ENCODE measurements around the gene BPI. TPM values are rescaled to one million over a fixed set of nuclear protein-coding genes. Genes with fewer than 3 reads are reported as not detected.

BPI gene
- total RNA-seq, 4 donors from 2014 or later = 0.26 TPM; not detected in 3

- Histone ChIP-seq H3K4me3 (no peak overlapping the region), H3K36me3 (no peaks in the 10 kb centered on the region), H3K4me1 (no peaks in the 10 kb centered on the region), H3K9me3 (no peaks in the 10 kb centered on the region), H3K27ac (no peak overlapping the region), H3K27me3 (peaks cover 0 to 49% (median 0%) of the 10 kb centered on the region in 4 donors)
- DNase-seq = no peak
- no peak for TF ChIP-seq POLR2A (IDR thresholded peaks at IDR 0.05)
- TF ChIP-seq, protein P1, sequence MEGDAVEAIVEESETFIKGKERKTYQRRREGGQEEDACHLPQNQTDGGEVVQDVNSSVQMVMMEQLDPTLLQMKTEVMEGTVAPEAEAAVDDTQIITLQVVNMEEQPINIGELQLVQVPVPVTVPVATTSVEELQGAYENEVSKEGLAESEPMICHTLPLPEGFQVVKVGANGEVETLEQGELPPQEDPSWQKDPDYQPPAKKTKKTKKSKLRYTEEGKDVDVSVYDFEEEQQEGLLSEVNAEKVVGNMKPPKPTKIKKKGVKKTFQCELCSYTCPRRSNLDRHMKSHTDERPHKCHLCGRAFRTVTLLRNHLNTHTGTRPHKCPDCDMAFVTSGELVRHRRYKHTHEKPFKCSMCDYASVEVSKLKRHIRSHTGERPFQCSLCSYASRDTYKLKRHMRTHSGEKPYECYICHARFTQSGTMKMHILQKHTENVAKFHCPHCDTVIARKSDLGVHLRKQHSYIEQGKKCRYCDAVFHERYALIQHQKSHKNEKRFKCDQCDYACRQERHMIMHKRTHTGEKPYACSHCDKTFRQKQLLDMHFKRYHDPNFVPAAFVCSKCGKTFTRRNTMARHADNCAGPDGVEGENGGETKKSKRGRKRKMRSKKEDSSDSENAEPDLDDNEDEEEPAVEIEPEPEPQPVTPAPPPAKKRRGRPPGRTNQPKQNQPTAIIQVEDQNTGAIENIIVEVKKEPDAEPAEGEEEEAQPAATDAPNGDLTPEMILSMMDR (IDR thresholded peaks at IDR 0.05) = no peak
- intact Hi-C loops (cut with DNase I) = no loop called here
Observed at GRCh38 chr20:38331245-38331644, 27.3 kb downstream of the BPI start.

- intact Hi-C loops (cut with DNase I) = no loop called here
- Histone ChIP-seq H3K27me3 (peaks cover 0 to 55% (median 0%) of the 10 kb centered on the region in 4 donors), H3K9me3 (no peaks in the 10 kb centered on the region), H3K36me3 (no peaks in the 10 kb centered on the region), H3K4me3 (no peak overlapping the region), H3K4me1 (no peaks in the 10 kb centered on the region), H3K27ac (no peak overlapping the region)
- TF ChIP-seq, protein P1 (IDR thresholded peaks at IDR 0.05) = no peak
- no peak for TF ChIP-seq POLR2A (IDR thresholded peaks at IDR 0.05)
- WGBS, 2 donors = 70 to 77% methylated on average over 8 of the region's 8 CpGs
- no peak for DNase-seq
Observed at GRCh38 chr20:38331814-38332213, 27.9 kb downstream of the BPI start.

- no peak overlapping the region for H3K27ac ChIP-seq
- no peaks in the 10 kb centered on the region for H3K4me1 ChIP-seq
- intact Hi-C loops (cut with DNase I) = no loop called here
- 75 to 79% methylated on average over 3 to 8 of the region's 8 CpGs for WGBS, 2 donors
- DNase-seq = no peak
- no peak for TF ChIP-seq POLR2A (IDR thresholded peaks at IDR 0.05)
- TF ChIP-seq, protein P1 (IDR thresholded peaks at IDR 0.05) = no peak
- no peaks in the 10 kb centered on the region for H3K36me3 ChIP-seq
- H3K9me3 ChIP-seq = peaks cover 0 to 7% (median 6%) of the 10 kb centered on the region in 3 donors
- no peak overlapping the region for H3K4me3 ChIP-seq
- peaks cover 0 to 65% (median 0%) of the 10 kb centered on the region in 4 donors for H3K27me3 ChIP-seq
Observed at GRCh38 chr20:38334016-38334415, 30.1 kb downstream of the BPI start.

DNA sequence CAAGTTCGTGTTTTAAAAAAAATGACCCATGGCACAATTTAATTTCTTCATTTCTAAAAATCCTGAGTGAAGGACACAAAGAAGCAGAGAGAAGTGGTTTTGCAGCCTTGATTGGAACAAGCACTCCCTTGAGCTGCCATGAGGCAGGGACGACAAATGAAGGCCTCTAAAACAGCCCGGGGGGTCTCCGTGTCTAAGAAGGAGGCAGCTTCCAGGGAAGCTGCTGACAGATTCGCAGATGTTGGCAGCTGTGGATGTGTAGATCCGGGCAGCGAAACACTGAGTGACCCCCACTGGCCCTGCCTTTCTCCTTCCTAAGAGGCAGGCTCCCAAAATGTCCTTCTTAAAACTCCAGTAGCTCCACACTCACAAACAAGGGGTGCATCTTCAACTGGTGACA is 32.8 kb downstream of the BPI start:
- peaks cover 0 to 47% (median 0%) of the 10 kb centered on the region in 4 donors for H3K27me3 ChIP-seq
- no peaks in the 10 kb centered on the region for H3K4me1 ChIP-seq
- intact Hi-C loops (cut with DNase I) = no loop called here
- no peak for DNase-seq
- H3K4me3 ChIP-seq = no peak overlapping the region
- WGBS, 2 donors = 46 to 62% methylated on average over 5 to 6 of the region's 7 CpGs
- no peaks in the 10 kb centered on the region for H3K36me3 ChIP-seq
- no peak for TF ChIP-seq POLR2A (IDR thresholded peaks at IDR 0.05)
- TF ChIP-seq, protein P1 (IDR thresholded peaks at IDR 0.05) = no peak
- H3K9me3 ChIP-seq = peaks cover 0 to 7% (median 6%) of the 10 kb centered on the region in 3 donors
- no peak overlapping the region for H3K27ac ChIP-seq

- Histone ChIP-seq H3K9me3 (peaks cover 0 to 7% (median 6%) of the 10 kb centered on the region in 3 donors), H3K4me3 (no peak overlapping the region), H3K4me1 (no peaks in the 10 kb centered on the region), H3K36me3 (no peaks in the 10 kb centered on the region), H3K27ac (no peak overlapping the region), H3K27me3 (peaks cover 0 to 44% (median 0%) of the 10 kb centered on the region in 4 donors)
- TF ChIP-seq POLR2A (IDR thresholded peaks at IDR 0.05) = no peak
- TF ChIP-seq, protein P1 (IDR thresholded peaks at IDR 0.05) = peak in 3 of 6 experiments; percentile 17 to 58 (median 18)
- WGBS, 2 donors = 27 to 32% methylated on average over 6 of the region's 6 CpGs
- no peak for DNase-seq
- intact Hi-C loops (cut with DNase I) = no loop called here
Observed at GRCh38 chr20:38337561-38338140, 33.7 kb downstream of the BPI start.

All from esophagus squamous epithelium (tissue), 5 donors.